GM18508 (cell line): ENCODE measurements around the gene ASRGL1.

Experiments
- ATAC-seq: cut with Tn5 transposase; IDR thresholded peaks from one replicate; pipeline ENCODE4 v1.9.1; 2021; ENCODE audit warnings: moderate number of reproducible peaks; ENCODE audit not compliant: insufficient read depth, unreplicated experiment

The ASRGL1 gene

GRCh38 chr11:62409831-62410230 lies 72.6 kb downstream of the ASRGL1 start:
- ATAC-seq, result no peak

- ATAC-seq, result no peak
Observed at GRCh38 chr11:62410972-62411371, 73.7 kb downstream of the ASRGL1 start.

- no peak for ATAC-seq
Observed at GRCh38 chr11:62411524-62411923, 74.3 kb downstream of the ASRGL1 start.

GRCh38 chr11:62413060-62413696 lies 75.9 kb downstream of the ASRGL1 start:
- ATAC-seq, result no peak

GRCh38 chr11:62416596-62416995 lies 79.3 kb downstream of the ASRGL1 start:
- ATAC-seq, result no peak

- no peak for ATAC-seq
Observed at GRCh38 chr11:62418136-62418535, 80.9 kb downstream of the ASRGL1 start.

GRCh38 chr11:62418733-62419132 lies 81.5 kb downstream of the ASRGL1 start, which contains the start of gene SCGB1A1:
SCGB1A1 (plus strand) TSS chr11:62419033; CDS start chr11:62419096, 63 bp downstream.
- ATAC-seq, result no peak

- no peak for ATAC-seq
Observed at GRCh38 chr11:62419314-62419929, 82.2 kb downstream of the ASRGL1 start.

- ATAC-seq, result no peak
Observed at GRCh38 chr11:62419943-62420342, 82.7 kb downstream of the ASRGL1 start.

- no peak for ATAC-seq
Observed at GRCh38 chr11:62420882-62421281, 83.6 kb downstream of the ASRGL1 start.

- ATAC-seq, result no peak
Observed at GRCh38 chr11:62421996-62422395, 84.7 kb downstream of the ASRGL1 start.

- ATAC-seq, result no peak
Observed at GRCh38 chr11:62423012-62423411, 85.8 kb downstream of the ASRGL1 start.

- no peak for ATAC-seq
Observed at GRCh38 chr11:62427630-62428233, 90.5 kb downstream of the ASRGL1 start.

GRCh38 chr11:62428871-62429560 lies 91.8 kb downstream of the ASRGL1 start:
- no peak for ATAC-seq

GRCh38 chr11:62430425-62430824 lies 93.2 kb downstream of the ASRGL1 start:
- no peak for ATAC-seq

- no peak for ATAC-seq
Observed at GRCh38 chr11:62431171-62431901, 94.1 kb downstream of the ASRGL1 start.

- ATAC-seq, result no peak
Observed at GRCh38 chr11:62432695-62433094, 95.4 kb downstream of the ASRGL1 start.

GRCh38 chr11:62433141-62433903 lies 96.1 kb downstream of the ASRGL1 start:
- ATAC-seq, result no peak

- no peak for ATAC-seq
Observed at GRCh38 chr11:62433904-62434276, 96.6 kb downstream of the ASRGL1 start.
